Ovary (tissue), 3 donors: ENCODE results near the gene HLCS.

Experiments used
- CTCF ChIP-seq, 3 donors: fragments of 450-650 bp in 2 of 3; fragments of 200-600 bp in 1 of 3; IDR thresholded peaks; one replicate each; pipeline versions ENCODE4 v1.5.1 to v1.8.0; 2016 to 2022; ENCODE audit warnings: antibody characterized with exemption in 3 of 3, mild to moderate bottlenecking in 1 of 3
- EP300 ChIP-seq: sonication (generic); formaldehyde crosslinking; IDR thresholded peaks from one replicate; pipeline ENCODE4 v1.6.1; 2017; ENCODE audit warnings: antibody characterized with exemption
- POLR2A ChIP-seq: fragments of 450-650 bp; IDR thresholded peaks from one replicate; pipeline ENCODE4 v1.6.1; 2017; ENCODE audit warnings: antibody characterized with exemption, mild to moderate bottlenecking, moderate library complexity
- donor health status: DM: no; HTN: no; CAD: no.

DNA sequence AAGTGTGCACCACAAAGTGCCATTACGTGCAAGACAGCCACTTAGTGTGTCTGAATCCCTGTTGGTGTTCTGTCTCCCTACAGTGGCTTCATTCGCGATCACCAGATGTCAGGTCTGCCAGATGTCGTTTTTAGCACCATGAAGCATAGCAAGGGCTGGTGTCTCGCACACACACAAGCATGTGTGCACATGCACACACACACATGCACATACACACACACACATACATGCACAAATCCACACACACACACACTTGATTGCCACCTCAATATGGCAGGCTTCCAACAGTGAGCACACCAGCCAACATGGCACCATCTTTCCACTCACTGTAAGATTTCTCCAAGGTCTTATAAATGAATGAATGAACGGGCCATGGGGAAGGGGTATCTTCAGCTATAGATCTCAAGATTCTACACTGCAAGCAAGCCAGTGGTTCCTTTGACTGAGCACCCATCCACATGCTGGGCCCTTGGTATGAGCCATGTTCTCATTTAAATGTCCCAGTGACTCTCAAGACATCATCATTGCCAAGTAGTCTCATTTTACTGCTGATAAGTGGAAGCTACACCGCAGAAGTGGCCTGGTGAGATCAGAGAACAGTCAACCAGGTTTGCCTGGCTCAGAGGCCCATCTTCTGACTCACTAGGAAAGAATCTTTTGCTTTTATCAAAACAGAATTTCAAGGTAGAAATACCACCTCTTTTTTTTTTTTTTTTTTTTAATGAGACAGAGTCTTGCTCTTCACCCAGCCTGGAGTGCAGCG is 182.7 kb downstream of the HLCS start:
- TF ChIP-seq CTCF (IDR thresholded peaks at IDR 0.05) (no peak), EP300 (no peak), POLR2A (no peak)
